GM18502 (cell line): ENCODE measurements around the gene HCAR1.
"Not testable (repeated sequence)": the region's sequence is repeated elsewhere in the genome, so short reads cannot be mapped to it uniquely, and the experiment has no call there.

ENCODE experiments used
- ATAC-seq: cut with Tn5 transposase; IDR thresholded peaks from one replicate; pipeline ENCODE4 v1.9.1; 2021; ENCODE audit warnings: mild to moderate bottlenecking; ENCODE audit not compliant: unreplicated experiment, poor library complexity

The HCAR1 gene

GRCh38 chr12:122680989-122681388, 49.7 kb downstream of the HCAR1 start:
- ATAC-seq, result not testable (repeated sequence)

DNA sequence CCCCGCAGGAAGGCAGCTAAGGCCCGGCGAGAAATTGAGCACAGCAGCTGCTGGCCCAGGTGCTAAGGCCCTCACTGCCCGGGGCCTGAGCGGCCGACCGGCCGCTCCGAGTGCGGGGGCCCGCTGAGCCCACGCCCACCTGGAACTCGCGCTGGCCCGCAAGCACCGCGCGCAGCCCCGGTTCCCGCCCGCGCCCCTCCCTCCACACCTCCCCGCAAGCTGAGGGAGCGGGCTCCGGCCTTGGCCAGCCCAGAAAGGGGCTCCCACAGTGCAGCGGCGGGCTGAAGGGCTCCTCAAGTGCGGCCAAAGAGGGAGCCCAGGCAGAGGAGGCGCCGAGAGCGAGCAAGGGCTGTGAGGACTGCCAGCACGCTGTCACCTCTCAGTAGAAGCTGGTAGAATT, 53.9 kb downstream of the HCAR1 start:
- ATAC-seq, result not testable (repeated sequence)
